NCI-H1436 (cell line): ENCODE data around the gene GFAP.

ENCODE experiments used
- DNase-seq: peaks from one replicate; lab custom pipeline; 2025; lab: John Stamatoyannopoulos, UW

The GFAP gene

DNA sequence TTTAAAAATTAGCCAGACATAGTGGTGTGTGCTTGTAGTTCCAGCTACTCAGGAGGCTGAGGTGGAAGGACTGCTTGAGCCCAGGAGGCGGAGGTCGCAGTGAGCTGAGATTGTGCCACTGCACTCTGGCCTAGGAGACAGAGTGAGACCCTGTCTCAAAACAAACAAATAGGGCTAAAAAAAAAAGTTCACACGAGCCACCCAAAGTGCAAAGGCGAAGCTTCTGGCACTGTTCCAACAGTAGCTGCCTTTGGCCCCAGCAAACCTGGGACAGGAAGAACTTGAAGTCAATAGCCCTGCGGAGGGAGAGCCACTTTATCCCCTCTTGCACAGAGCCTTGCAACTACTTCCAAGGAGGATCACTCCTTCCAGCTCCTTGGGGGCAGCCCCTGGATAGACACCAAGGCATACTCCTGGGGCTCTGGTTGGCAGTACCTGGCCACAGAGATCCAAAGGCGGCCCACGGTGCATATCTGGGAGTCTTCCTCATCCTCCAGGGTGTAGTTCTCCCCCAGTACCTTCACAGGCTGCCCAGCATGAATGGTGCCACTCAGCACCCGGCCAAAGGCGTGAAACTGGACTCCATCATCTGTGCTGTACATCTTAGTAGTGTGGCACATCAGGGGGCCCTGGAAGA is 52.9 kb downstream of the GFAP start:
- no peak for DNase-seq

- no peak for DNase-seq
These were observed 55.6 kb downstream of the GFAP start for GRCh38 chr17:44859701-44860100.

DNA sequence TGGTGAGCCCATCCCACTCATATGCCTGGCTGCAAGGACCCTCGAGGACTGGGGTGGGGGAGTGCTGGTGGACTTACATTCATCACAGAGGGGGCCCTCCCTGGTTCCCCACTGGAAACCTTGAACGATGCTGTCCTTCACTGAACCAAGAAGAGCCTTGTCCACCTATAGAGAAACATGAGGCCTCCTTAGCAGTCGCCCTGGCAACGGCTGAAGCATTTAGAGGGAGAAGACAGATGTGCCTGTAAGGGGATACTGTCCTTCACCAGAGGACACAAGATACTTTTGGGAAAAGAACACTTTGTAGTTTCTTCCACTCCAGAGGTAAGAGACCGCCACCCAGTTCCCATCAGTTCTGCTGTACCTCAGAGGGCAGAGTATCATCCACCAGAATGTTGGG is 61.1 kb downstream of the GFAP start:
- no peak for DNase-seq
